ENCODE data around the gene ARHGAP18.

Gene ARHGAP18

GRCh38 chr6:129709769-129710449, at the start of gene ARHGAP18:
ARHGAP18 (minus strand) TSS chr6:129710177; CDS start chr6:129710136, 41 bp downstream.
- TF ChIP-seq, protein P1, sequence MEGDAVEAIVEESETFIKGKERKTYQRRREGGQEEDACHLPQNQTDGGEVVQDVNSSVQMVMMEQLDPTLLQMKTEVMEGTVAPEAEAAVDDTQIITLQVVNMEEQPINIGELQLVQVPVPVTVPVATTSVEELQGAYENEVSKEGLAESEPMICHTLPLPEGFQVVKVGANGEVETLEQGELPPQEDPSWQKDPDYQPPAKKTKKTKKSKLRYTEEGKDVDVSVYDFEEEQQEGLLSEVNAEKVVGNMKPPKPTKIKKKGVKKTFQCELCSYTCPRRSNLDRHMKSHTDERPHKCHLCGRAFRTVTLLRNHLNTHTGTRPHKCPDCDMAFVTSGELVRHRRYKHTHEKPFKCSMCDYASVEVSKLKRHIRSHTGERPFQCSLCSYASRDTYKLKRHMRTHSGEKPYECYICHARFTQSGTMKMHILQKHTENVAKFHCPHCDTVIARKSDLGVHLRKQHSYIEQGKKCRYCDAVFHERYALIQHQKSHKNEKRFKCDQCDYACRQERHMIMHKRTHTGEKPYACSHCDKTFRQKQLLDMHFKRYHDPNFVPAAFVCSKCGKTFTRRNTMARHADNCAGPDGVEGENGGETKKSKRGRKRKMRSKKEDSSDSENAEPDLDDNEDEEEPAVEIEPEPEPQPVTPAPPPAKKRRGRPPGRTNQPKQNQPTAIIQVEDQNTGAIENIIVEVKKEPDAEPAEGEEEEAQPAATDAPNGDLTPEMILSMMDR (IDR thresholded peaks at IDR 0.05; ENCODE audit: borderline replicate concordance, insufficient read depth, low read depth, low read length) = no peak
- H3K4me3 ChIP-seq (ENCODE audit: low read depth, low read length) = peak within 1 kb of the TSS; percentile 47

DNA sequence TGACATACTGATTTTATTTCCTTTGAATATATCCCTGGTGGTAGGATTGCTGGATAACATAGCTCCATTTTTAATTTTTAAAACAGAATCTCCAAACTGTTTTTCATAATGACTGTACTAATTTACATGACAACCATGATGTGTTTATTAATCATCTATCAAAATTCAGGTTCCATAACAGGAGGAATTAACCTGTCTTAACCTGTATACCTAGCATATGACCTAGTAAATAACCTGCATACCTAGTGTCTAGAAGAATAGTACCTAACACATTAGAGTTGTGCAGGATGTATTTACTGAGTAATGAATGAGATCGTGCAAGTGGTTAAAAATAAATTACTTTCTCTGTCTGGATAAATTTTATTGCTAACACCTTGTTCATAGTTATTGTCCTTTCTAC, 45.8 kb upstream of the ARHGAP18 start:
- H3K4me3 ChIP-seq (ENCODE audit: low read depth, low read length) = no peak overlapping the region
- TF ChIP-seq, protein P1 (IDR thresholded peaks at IDR 0.05; ENCODE audit: borderline replicate concordance, insufficient read depth, low read depth, low read length) = no peak

- TF ChIP-seq, protein P1 (IDR thresholded peaks at IDR 0.05; ENCODE audit: borderline replicate concordance, insufficient read depth, low read depth, low read length) = no peak
- H3K4me3 ChIP-seq (ENCODE audit: low read depth, low read length) = no peak overlapping the region
Observed at GRCh38 chr6:129754750-129755149, 44.8 kb upstream of the ARHGAP18 start.

DNA sequence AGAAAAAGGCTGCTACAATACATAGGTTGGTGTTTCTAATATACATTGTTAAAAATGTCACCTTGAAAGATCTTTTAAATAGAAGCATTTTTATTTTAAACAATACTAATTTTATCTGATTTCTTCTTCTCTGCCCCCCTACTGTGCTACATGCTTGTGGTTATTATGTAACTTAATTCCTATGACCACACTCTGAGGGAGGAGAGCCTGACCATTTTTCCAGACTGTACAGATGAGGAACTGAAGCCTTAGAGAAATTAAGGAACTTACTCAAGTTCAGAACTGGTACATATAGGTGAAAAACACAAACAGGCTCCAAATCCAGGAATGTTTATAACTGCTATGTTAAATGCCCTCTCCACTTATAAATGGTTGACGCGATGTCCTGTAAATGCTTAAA, 43.4 kb upstream of the ARHGAP18 start:
- no peak overlapping the region for H3K4me3 ChIP-seq (ENCODE audit: low read depth, low read length)
- TF ChIP-seq, protein P1 (IDR thresholded peaks at IDR 0.05; ENCODE audit: borderline replicate concordance, insufficient read depth, low read depth, low read length) = no peak

DNA sequence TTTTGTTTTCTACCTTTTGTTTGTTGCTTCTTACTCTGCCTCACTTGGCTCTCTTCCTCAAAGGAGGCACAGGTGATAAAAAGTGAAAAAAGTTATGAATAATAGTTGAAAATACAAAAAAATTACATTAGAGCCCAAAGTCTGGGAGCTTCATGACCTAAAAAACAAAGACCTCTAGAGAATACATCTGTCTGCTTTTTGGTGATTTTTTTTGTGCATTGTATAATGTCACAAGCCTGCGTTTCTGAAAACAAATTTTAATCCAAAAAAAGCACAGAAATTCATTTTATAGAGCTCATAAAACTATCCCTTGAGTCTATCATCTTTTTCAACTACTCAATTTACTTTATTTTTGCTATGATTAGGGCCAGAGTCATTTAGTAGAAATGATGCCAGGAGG, 41.4 kb upstream of the ARHGAP18 start:
- H3K4me3 ChIP-seq (ENCODE audit: low read depth, low read length) = no peak overlapping the region
- TF ChIP-seq, protein P1 (IDR thresholded peaks at IDR 0.05; ENCODE audit: borderline replicate concordance, insufficient read depth, low read depth, low read length) = no peak

- TF ChIP-seq, protein P1 (IDR thresholded peaks at IDR 0.05; ENCODE audit: borderline replicate concordance, insufficient read depth, low read depth, low read length) = no peak
Observed at GRCh38 chr6:129750360-129750759, 40.4 kb upstream of the ARHGAP18 start.

DNA sequence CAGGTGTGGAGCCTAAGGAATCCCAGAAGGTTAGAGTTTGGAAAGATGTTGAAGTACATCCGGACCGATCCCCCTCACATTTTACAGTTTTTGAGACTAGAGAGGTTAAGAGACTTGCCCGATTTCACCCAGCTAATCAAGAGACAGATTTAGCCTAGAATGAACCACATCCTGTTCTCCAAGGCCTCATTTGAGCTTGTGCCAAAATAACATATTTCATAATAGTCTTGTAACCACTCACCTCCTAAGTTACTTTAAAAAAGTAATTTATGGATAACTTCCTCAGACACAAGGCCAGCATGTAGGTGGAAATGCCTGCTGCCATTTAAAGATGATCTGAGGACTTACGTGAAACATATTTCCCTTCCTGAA, 39.8 kb upstream of the ARHGAP18 start:
- TF ChIP-seq, protein P1 (IDR thresholded peaks at IDR 0.05; ENCODE audit: borderline replicate concordance, insufficient read depth, low read depth, low read length) = no peak
- no peak overlapping the region for H3K4me3 ChIP-seq (ENCODE audit: low read depth, low read length)

More at GRCh38 chr6:129750360-129750759, 40.4 kb upstream of the ARHGAP18 start:
- H3K4me3 ChIP-seq (ENCODE audit: low read depth, low read length) = no peak overlapping the region
